ENCODE measurements around the gene ANKRD31.
"Not testable (repeated sequence)": the region's sequence is repeated elsewhere in the genome, so short reads cannot be mapped to it uniquely, and the experiment has no call there.

The ANKRD31 gene

DNA sequence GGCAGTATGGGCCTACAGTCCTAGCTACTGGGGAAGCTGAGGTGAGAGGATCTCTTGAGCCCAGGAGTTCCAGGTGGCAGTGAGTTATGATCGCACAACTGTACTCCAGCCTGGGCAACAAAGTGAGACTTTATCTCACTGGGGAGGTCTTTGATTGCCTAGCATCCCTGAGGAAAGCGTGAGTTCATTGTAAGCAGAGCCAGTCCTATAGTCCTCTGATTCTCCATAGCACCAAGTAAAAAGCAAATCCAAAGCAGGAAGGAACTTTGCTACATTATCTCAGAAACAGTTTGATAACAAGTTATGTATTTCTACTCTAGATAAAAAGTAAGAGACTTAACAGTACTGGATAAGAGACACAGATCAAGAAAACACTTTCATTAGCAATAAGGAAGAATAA is 37.6 kb downstream of the ANKRD31 start:
- no peak overlapping the region for H3K9ac ChIP-seq (ENCODE audit: low read length in 5 of 5)
- H3K36me3 ChIP-seq (ENCODE audit: control insufficient read depth in 5 of 5, insufficient read depth in 5 of 5, low read length in 5 of 5): peaks cover 0 to 5% (median 0%) of the 10 kb centered on the region in 5 donors
- no peaks in the 10 kb centered on the region for H3K4me1 ChIP-seq (ENCODE audit: control insufficient read depth in 5 of 5, insufficient read depth in 5 of 5, low read length in 5 of 5)
- no peaks in the 10 kb centered on the region for H3K27me3 ChIP-seq (ENCODE audit: control insufficient read depth in 5 of 5, insufficient read depth in 4 of 5, low read length in 5 of 5)
- no peak overlapping the region for H3K27ac ChIP-seq (ENCODE audit: low read depth, low read length)
- H3K9me3 ChIP-seq (ENCODE audit: control insufficient read depth in 5 of 5, low read length in 5 of 5): no peaks in the 10 kb centered on the region
- H3K4me3 ChIP-seq (ENCODE audit: low read depth in 1 of 5, low read length in 5 of 5): no peak overlapping the region

DNA sequence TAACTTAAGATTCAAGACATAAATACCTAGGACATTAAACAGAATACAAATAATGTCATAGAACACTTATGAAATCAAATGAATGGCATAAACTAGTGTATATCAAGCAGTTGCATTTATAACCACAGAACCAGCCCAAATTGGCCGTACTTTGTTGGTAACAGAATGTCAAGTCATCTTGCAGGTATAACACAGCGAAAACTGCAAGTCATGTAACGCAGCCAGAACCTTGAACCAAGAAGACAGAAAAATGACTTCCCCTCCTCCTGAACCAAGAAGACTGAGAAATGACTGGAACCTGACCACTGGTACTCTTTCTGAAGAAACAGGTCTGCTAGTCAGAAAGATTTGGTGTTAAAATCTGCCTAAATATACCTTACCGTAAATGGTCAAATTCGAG is 38.9 kb downstream of the ANKRD31 start:
- no peak overlapping the region for H3K4me3 ChIP-seq (ENCODE audit: low read depth in 1 of 5, low read length in 5 of 5)
- no peak overlapping the region for H3K9ac ChIP-seq (ENCODE audit: low read length in 5 of 5)
- peaks cover 0 to 5% (median 0%) of the 10 kb centered on the region in 5 donors for H3K36me3 ChIP-seq (ENCODE audit: control insufficient read depth in 5 of 5, insufficient read depth in 5 of 5, low read length in 5 of 5)
- no peaks in the 10 kb centered on the region for H3K27me3 ChIP-seq (ENCODE audit: control insufficient read depth in 5 of 5, insufficient read depth in 4 of 5, low read length in 5 of 5)
- H3K9me3 ChIP-seq (ENCODE audit: control insufficient read depth in 5 of 5, low read length in 5 of 5): no peaks in the 10 kb centered on the region
- H3K4me1 ChIP-seq (ENCODE audit: control insufficient read depth in 5 of 5, insufficient read depth in 5 of 5, low read length in 5 of 5): no peaks in the 10 kb centered on the region
- H3K27ac ChIP-seq (ENCODE audit: low read depth, low read length): no peak overlapping the region

DNA sequence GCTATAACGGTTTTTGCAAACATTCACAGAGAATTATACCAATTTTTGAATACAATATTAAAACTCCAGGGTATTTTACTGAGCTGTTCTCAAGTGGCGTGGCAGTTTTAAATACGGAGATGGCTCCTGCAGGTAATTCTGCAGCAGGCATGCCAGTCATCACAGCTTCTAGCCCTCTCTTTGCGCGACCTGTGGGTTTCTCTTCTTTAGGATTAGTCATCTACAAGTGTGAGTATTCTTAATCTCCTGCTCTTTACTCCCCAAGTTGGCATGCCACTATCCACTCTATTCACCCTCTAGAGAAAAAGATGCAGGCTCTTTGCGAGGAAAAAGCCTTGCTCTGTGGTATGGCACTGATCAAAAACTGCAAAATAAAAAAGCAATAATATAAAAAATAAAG is 43.9 kb downstream of the ANKRD31 start:
- H3K4me1 ChIP-seq (ENCODE audit: control insufficient read depth in 5 of 5, insufficient read depth in 5 of 5, low read length in 5 of 5): no peaks in the 10 kb centered on the region
- no peaks in the 10 kb centered on the region for H3K9me3 ChIP-seq (ENCODE audit: control insufficient read depth in 5 of 5, low read length in 5 of 5)
- H3K36me3 ChIP-seq (ENCODE audit: control insufficient read depth in 5 of 5, insufficient read depth in 5 of 5, low read length in 5 of 5): peaks cover 0 to 5% (median 0%) of the 10 kb centered on the region in 5 donors
- H3K27ac ChIP-seq (ENCODE audit: low read depth, low read length): no peak overlapping the region
- H3K9ac ChIP-seq (ENCODE audit: low read length in 5 of 5): no peak overlapping the region
- no peaks in the 10 kb centered on the region for H3K27me3 ChIP-seq (ENCODE audit: control insufficient read depth in 5 of 5, insufficient read depth in 4 of 5, low read length in 5 of 5)
- no peak overlapping the region for H3K4me3 ChIP-seq (ENCODE audit: low read depth in 1 of 5, low read length in 5 of 5)

DNA sequence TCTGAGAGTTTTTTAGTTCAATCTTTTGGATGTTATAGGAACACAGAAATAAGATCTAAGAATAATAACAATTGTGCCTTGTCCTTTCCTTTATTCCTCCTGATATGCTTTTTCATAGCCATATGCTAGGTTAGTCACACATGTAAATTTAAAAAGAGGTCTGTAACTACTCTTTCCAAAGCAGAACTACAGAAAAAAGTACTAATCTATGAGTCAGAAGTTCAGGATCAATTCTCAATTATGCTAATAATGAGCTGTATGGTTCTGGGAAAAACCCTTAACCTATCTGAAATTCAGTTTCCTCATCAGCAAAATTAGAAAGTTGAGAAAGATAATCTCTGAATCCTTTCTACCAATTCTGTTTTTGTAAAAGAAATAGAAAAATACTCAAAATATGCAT is 44.4 kb downstream of the ANKRD31 start:
- Histone ChIP-seq H3K27ac (ENCODE audit: low read depth, low read length) (no peak overlapping the region), H3K36me3 (ENCODE audit: control insufficient read depth in 5 of 5, insufficient read depth in 5 of 5, low read length in 5 of 5) (peaks cover 0 to 5% (median 0%) of the 10 kb centered on the region in 5 donors)

DNA sequence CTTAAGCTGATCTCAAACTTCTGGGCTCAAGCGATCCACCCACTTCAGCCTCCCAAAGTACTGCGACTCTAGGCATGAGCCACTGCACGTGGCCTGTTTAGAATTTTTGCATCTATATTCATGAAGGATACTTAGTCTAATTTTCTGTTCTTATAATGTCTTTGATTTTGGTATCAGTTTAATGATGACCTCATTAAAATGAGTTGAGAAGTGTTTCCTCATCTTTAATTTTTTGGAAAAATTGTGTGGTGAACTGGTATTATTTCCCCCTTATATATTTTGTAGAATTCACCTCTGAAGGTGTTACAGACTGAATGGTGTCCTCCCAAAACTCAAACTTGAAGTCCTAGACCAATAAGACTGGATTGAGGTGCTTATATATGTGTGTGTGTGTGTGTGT is 46.5 kb downstream of the ANKRD31 start:
- Histone ChIP-seq H3K4me1 (ENCODE audit: control insufficient read depth in 5 of 5, insufficient read depth in 5 of 5, low read length in 5 of 5) (no peaks in the 10 kb centered on the region), H3K36me3 (ENCODE audit: control insufficient read depth in 5 of 5, insufficient read depth in 5 of 5, low read length in 5 of 5) (no peaks in the 10 kb centered on the region), H3K4me3 (ENCODE audit: low read depth in 1 of 5, low read length in 5 of 5) (no peak overlapping the region), H3K9me3 (ENCODE audit: control insufficient read depth in 5 of 5, low read length in 5 of 5) (no peaks in the 10 kb centered on the region), H3K27me3 (ENCODE audit: control insufficient read depth in 5 of 5, insufficient read depth in 4 of 5, low read length in 5 of 5) (no peaks in the 10 kb centered on the region), H3K9ac (ENCODE audit: low read length in 5 of 5) (no peak overlapping the region), H3K27ac (ENCODE audit: low read depth, low read length) (no peak overlapping the region)

More for the DNA sequence above, 44.4 kb downstream of the ANKRD31 start:
- H3K9me3 ChIP-seq (ENCODE audit: control insufficient read depth in 5 of 5, low read length in 5 of 5): no peaks in the 10 kb centered on the region
- H3K27me3 ChIP-seq (ENCODE audit: control insufficient read depth in 5 of 5, insufficient read depth in 4 of 5, low read length in 5 of 5): no peaks in the 10 kb centered on the region
- H3K4me3 ChIP-seq (ENCODE audit: low read depth in 1 of 5, low read length in 5 of 5): no peak overlapping the region
- H3K9ac ChIP-seq (ENCODE audit: low read length in 5 of 5): no peak overlapping the region
- no peaks in the 10 kb centered on the region for H3K4me1 ChIP-seq (ENCODE audit: control insufficient read depth in 5 of 5, insufficient read depth in 5 of 5, low read length in 5 of 5)

DNA sequence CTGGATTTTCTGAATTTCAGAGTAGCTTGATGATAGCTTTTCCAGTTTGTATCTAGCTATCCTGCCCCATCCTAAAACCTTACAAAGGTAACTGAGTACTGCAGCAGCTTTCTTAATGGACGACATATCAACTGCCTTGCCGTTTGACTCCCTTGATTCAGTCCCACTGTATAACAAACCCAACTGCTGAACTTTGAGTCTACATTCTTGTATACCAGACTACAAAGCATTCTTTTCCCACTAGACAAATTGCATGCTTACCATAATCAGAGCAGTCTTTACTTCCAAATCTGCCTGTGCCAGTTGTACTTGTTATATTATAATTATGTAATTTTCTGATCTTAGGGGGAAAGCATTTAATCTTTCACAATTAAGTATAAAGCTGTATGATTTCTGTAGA is 47.3 kb downstream of the ANKRD31 start:
- no peak overlapping the region for H3K9ac ChIP-seq (ENCODE audit: low read length in 5 of 5)
- H3K4me3 ChIP-seq (ENCODE audit: low read depth in 1 of 5, low read length in 5 of 5): no peak overlapping the region
- no peaks in the 10 kb centered on the region for H3K9me3 ChIP-seq (ENCODE audit: control insufficient read depth in 5 of 5, low read length in 5 of 5)
- H3K4me1 ChIP-seq (ENCODE audit: control insufficient read depth in 5 of 5, insufficient read depth in 5 of 5, low read length in 5 of 5): no peaks in the 10 kb centered on the region
- no peaks in the 10 kb centered on the region for H3K36me3 ChIP-seq (ENCODE audit: control insufficient read depth in 5 of 5, insufficient read depth in 5 of 5, low read length in 5 of 5)
- no peaks in the 10 kb centered on the region for H3K27me3 ChIP-seq (ENCODE audit: control insufficient read depth in 5 of 5, insufficient read depth in 4 of 5, low read length in 5 of 5)
- no peak overlapping the region for H3K27ac ChIP-seq (ENCODE audit: low read depth, low read length)

DNA sequence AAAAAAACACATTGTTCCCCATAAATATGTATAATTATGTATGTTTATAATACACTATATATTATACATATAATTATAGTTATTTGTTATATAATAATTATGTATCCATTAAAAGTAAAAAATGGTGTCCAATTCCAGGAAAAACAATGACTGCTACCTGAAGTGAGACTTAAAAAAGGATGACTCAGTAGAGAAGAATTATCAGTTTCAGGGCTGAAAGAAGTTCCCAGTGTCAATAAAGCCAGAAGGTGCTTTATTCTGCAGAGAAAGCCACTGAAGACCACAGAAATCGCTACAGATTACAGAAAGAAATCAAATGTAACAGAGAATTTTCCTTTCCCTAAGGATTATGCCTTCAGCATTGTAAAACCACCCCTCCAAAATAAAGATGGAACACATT is 50.9 kb downstream of the ANKRD31 start:
- no peak overlapping the region for H3K9ac ChIP-seq (ENCODE audit: low read length in 5 of 5)
- no peaks in the 10 kb centered on the region for H3K9me3 ChIP-seq (ENCODE audit: control insufficient read depth in 5 of 5, low read length in 5 of 5)
- H3K4me3 ChIP-seq (ENCODE audit: low read depth in 1 of 5, low read length in 5 of 5): no peak overlapping the region
- H3K36me3 ChIP-seq (ENCODE audit: control insufficient read depth in 5 of 5, insufficient read depth in 5 of 5, low read length in 5 of 5): no peaks in the 10 kb centered on the region
- no peaks in the 10 kb centered on the region for H3K4me1 ChIP-seq (ENCODE audit: control insufficient read depth in 5 of 5, insufficient read depth in 5 of 5, low read length in 5 of 5)
- no peak overlapping the region for H3K27ac ChIP-seq (ENCODE audit: low read depth, low read length)
- no peaks in the 10 kb centered on the region for H3K27me3 ChIP-seq (ENCODE audit: control insufficient read depth in 5 of 5, insufficient read depth in 4 of 5, low read length in 5 of 5)

DNA sequence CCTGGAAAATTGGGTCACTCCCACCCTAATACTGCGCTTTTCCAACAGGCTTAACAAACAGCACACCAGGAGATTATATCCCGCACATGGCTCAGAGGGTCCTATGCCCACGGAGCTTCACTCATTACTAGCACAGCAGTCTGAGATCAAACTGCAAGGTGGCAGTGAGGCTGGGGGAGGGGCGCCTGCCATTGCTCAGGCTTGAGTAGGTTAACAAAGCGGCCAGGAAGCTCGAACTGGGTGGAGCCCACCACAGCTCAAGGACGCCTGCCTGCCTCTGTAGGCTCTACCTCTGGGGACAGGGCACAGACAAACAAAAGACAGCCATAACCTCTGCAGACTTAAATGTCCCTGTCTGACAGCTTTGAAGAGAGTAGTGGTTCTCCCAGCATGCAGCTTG is 60.7 kb downstream of the ANKRD31 start:
- not testable (repeated sequence) for H3K27me3 ChIP-seq (ENCODE audit: control insufficient read depth in 5 of 5, insufficient read depth in 4 of 5, low read length in 5 of 5); H3K4me3 ChIP-seq (ENCODE audit: low read depth in 1 of 5, low read length in 5 of 5); H3K27ac ChIP-seq (ENCODE audit: low read depth, low read length); H3K9me3 ChIP-seq (ENCODE audit: control insufficient read depth in 5 of 5, low read length in 5 of 5); H3K36me3 ChIP-seq (ENCODE audit: control insufficient read depth in 5 of 5, insufficient read depth in 5 of 5, low read length in 5 of 5); H3K4me1 ChIP-seq (ENCODE audit: control insufficient read depth in 5 of 5, insufficient read depth in 5 of 5, low read length in 5 of 5); H3K9ac ChIP-seq (ENCODE audit: low read length in 5 of 5)

DNA sequence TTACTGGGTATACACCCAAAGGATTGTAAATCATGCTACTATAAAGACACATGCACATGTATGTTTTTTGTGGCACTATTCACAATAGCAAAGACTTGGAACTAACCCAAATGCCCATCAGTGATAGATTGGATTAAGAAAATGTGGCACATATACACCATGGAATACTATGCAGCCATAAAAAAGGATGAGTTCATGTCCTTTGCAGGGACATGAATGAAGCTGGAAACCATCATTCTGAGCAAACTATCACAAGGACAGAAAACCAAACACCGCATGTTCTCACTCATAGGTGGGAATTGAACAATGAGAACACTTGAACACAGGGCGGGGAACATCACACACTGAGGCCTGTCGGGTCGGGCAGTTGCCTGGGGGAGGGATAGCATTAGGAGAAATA is 61.8 kb downstream of the ANKRD31 start:
- H3K9ac ChIP-seq (ENCODE audit: low read length in 5 of 5); H3K36me3 ChIP-seq (ENCODE audit: control insufficient read depth in 5 of 5, insufficient read depth in 5 of 5, low read length in 5 of 5); H3K4me1 ChIP-seq (ENCODE audit: control insufficient read depth in 5 of 5, insufficient read depth in 5 of 5, low read length in 5 of 5); H3K4me3 ChIP-seq (ENCODE audit: low read depth in 1 of 5, low read length in 5 of 5); H3K27ac ChIP-seq (ENCODE audit: low read depth, low read length); H3K9me3 ChIP-seq (ENCODE audit: control insufficient read depth in 5 of 5, low read length in 5 of 5); H3K27me3 ChIP-seq (ENCODE audit: control insufficient read depth in 5 of 5, insufficient read depth in 4 of 5, low read length in 5 of 5): not testable (repeated sequence)

DNA sequence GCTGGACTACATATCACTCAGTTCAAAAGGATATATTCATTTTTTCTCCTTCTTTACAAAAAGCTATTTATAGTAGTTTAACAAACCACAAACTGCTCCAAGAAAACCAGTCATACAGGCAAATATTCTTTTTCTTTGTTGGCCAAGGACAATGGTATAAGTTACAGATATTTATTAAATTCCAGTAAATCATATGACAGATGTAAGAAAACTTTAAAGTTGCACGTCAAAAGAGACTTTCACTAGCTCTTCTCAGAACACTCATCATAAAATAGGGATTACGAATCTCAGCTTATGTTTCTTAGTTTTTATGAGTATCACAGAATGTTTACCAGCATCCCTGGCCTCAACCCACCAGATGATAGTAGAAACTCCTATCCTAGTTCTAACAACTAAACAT is 67.2 kb downstream of the ANKRD31 start:
- no peaks in the 10 kb centered on the region for H3K4me1 ChIP-seq (ENCODE audit: control insufficient read depth in 5 of 5, insufficient read depth in 5 of 5, low read length in 5 of 5)
- H3K27me3 ChIP-seq (ENCODE audit: control insufficient read depth in 5 of 5, insufficient read depth in 4 of 5, low read length in 5 of 5): no peaks in the 10 kb centered on the region
- H3K9me3 ChIP-seq (ENCODE audit: control insufficient read depth in 5 of 5, low read length in 5 of 5): no peaks in the 10 kb centered on the region
- H3K27ac ChIP-seq (ENCODE audit: low read depth, low read length): no peak overlapping the region
- no peak overlapping the region for H3K9ac ChIP-seq (ENCODE audit: low read length in 5 of 5)
- H3K36me3 ChIP-seq (ENCODE audit: control insufficient read depth in 5 of 5, insufficient read depth in 5 of 5, low read length in 5 of 5): no peaks in the 10 kb centered on the region
- H3K4me3 ChIP-seq (ENCODE audit: low read depth in 1 of 5, low read length in 5 of 5): no peak overlapping the region

Data from subcutaneous abdominal adipose tissue (tissue), 5 donors.